Measurements from ENCODE around the gene GRM4. TPM values are rescaled to one million over a fixed set of nuclear protein-coding genes. Genes with fewer than 3 reads are reported as not detected.

GRM4 gene
- total RNA-seq, 1 experiment from 2014 or later, result 5.6 TPM

DNA sequence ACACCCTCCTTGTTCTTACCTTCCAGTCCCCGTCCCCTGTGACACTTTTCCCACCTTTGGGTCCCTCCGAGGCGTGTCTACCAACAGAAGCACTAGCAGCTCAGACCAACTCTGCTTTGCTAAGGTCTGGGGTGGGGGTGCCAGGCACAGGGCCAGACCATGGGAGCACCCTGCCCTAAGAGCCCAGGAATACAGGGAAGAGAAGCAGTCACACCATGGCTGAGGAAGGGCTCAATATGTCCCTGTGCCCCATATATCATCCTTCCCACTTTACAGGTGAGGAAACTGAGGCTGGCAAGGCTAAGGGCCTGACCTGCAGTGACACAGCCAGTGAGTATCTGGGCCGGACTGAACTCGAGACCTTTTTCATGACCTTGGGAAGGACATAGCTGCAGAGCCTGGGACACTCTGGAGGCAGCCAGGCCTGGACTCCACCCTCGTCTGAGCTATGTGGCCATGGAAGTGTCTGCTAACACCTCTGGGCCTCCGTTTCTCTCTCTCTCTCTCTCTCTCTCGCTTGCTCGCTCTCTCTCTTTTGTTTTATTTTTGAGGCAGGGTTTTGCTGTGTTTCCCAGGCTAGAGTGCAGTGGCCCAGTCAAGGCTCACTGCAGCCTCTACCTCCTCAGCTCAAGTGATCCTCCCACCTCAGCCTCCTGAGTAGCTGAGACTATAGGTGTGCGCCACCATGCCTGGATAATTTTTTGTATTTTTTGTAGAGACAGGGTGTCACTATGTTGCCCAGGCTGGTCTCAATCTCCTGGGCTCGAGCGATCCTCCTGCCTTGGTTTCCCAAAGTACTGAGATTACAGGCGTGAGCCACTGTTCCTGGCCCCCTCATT is 156.7 kb downstream of the GRM4 start:
- H3K79me2 ChIP-seq (ENCODE audit: insufficient read depth, low read length), result no peaks in the 10 kb centered on the region
- H3K36me3 Mint-ChIP-seq (ENCODE audit: insufficient read depth in 1 of 3, low read depth in 3 of 3), result peaks cover 0 to 4% (median 0%) of the 10 kb centered on the region in 3 experiments; a peak in 2 of 7 replicates
- H3K79me1 ChIP-seq (ENCODE audit: insufficient read depth, low read depth, low read length, poor library complexity, severe bottlenecking), result no peaks in the 10 kb centered on the region
- peaks cover 23 to 30% of the 10 kb centered on the region in 2 experiments for H3K4me1 Mint-ChIP-seq
- no peak overlapping the region for H3K4me3 Mint-ChIP-seq
- H4K5ac ChIP-seq (ENCODE audit: insufficient read length, low read depth, low read length), result no peak overlapping the region
- H3K9me3 ChIP-seq (ENCODE audit: control insufficient read depth, low read depth, low read length), result no peaks in the 10 kb centered on the region
- H4K8ac ChIP-seq (replicated peaks; ENCODE audit: insufficient read length, low read depth, low read length), result no peak overlapping the region
- no peak overlapping the region for H3K23ac ChIP-seq (ENCODE audit: insufficient read length, low read depth, low read length)
- H3K56ac ChIP-seq (ENCODE audit: insufficient read length, low read depth, low read length), result no peak overlapping the region
- H2BK120ac ChIP-seq (ENCODE audit: low read depth, low read length, poor library complexity, severe bottlenecking), result no peak overlapping the region
- H3K9ac ChIP-seq (ENCODE audit: extremely low read depth, insufficient read length, low read length), result no peak overlapping the region
- H3K27ac Mint-ChIP-seq, result peak overlapping the region in 1 of 3 experiments; percentile 7; a peak in 1 of 7 replicates
- H3K4me2 ChIP-seq (ENCODE audit: insufficient read depth, insufficient read length, low read length), result no peak overlapping the region
- H4K91ac ChIP-seq (ENCODE audit: insufficient read length, low read depth, low read length), result no peak overlapping the region
- no peak overlapping the region for H3K4ac ChIP-seq (ENCODE audit: low read depth, low read length)
- no CpG with 5 or more reads among the region's 13 CpGs for WGBS (ENCODE audit: extremely low coverage, insufficient read length, low lambda C conversion rate)
- H2BK15ac ChIP-seq (ENCODE audit: low read depth, low read length), result no peak overlapping the region
- no peak overlapping the region for H3K27ac ChIP-seq (ENCODE audit: insufficient read length, low read depth, low read length)
- no peak overlapping the region for H2BK12ac ChIP-seq (ENCODE audit: insufficient read length, low read depth, low read length)
- H3T11ph ChIP-seq (ENCODE audit: low read length), result no peak overlapping the region
- no peaks in the 10 kb centered on the region for H4K20me1 ChIP-seq (ENCODE audit: control insufficient read depth, insufficient read depth, insufficient read length)
- H3K27me3 ChIP-seq (ENCODE audit: insufficient read depth, low read length), result no peaks in the 10 kb centered on the region
- DNase-seq, result no peak
- no peaks in the 10 kb centered on the region; the same call in 1 of the 2 replicates for H3K4me1 ChIP-seq (ENCODE audit: insufficient read depth, low read length)
- peaks cover 67% of the 10 kb centered on the region for H3K27me3 Mint-ChIP-seq (ENCODE audit: low read depth)
- TF ChIP-seq, protein P1, sequence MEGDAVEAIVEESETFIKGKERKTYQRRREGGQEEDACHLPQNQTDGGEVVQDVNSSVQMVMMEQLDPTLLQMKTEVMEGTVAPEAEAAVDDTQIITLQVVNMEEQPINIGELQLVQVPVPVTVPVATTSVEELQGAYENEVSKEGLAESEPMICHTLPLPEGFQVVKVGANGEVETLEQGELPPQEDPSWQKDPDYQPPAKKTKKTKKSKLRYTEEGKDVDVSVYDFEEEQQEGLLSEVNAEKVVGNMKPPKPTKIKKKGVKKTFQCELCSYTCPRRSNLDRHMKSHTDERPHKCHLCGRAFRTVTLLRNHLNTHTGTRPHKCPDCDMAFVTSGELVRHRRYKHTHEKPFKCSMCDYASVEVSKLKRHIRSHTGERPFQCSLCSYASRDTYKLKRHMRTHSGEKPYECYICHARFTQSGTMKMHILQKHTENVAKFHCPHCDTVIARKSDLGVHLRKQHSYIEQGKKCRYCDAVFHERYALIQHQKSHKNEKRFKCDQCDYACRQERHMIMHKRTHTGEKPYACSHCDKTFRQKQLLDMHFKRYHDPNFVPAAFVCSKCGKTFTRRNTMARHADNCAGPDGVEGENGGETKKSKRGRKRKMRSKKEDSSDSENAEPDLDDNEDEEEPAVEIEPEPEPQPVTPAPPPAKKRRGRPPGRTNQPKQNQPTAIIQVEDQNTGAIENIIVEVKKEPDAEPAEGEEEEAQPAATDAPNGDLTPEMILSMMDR (conservative IDR thresholded peaks at IDR 0.05), result no peak
- no peak overlapping the region for H2BK5ac ChIP-seq (ENCODE audit: insufficient read length, low read length)
- no peak overlapping the region; the same call in 1 of the 2 replicates for H3K14ac ChIP-seq (ENCODE audit: insufficient read depth, low read length)
- no peak overlapping the region for H2AFZ ChIP-seq (ENCODE audit: low read length)
- no peak overlapping the region for H3K18ac ChIP-seq (ENCODE audit: insufficient read length, low read depth, low read length)
- H2AK5ac ChIP-seq (ENCODE audit: insufficient read length, low read length), result no peak overlapping the region
- H3K23me2 ChIP-seq (ENCODE audit: insufficient read length, low read depth, low read length, poor library complexity, severe bottlenecking), result no peaks in the 10 kb centered on the region
- H2BK20ac ChIP-seq (ENCODE audit: low read depth, low read length, poor library complexity, severe bottlenecking), result no peak overlapping the region
- peaks cover 0 to 4% of the 10 kb centered on the region in 2 experiments; a peak in 2 of 5 replicates for H3K9me3 Mint-ChIP-seq

Measured in H9 (cell line).